K562 (cell line): ENCODE results near the gene TMEM43. TPM values are rescaled to one million over a fixed set of nuclear protein-coding genes. Genes with fewer than 3 reads are reported as not detected.

Experiments
- ATAC-seq: fragments of 200-7000 bp; cut with Tn5 transposase; 3 replicates; pipeline ENCODE4 v1.9.1; 2020; ENCODE audit warnings: moderate library complexity
- BruUV-seq: library from RNA; stranded (reverse); fragments of 400-500 nt; replicated peaks from 2 replicates; lab custom pipeline; 2021; lab: Mats Ljungman, UMichigan
- CTCF ChIA-PET: fragments of 300-600 bp; formaldehyde crosslinking; extraction: SDS; loops from one replicate; lab custom pipeline; 2021; ENCODE audit warnings: low intra/inter-chr PET ratio; lab: Yijun Ruan, JAX
- POLR2A ChIA-PET: fragments of 300-600, 350-650 bp; sonication (Branson Sonifier 250); formaldehyde crosslinking; extraction: SDS; loops from one replicate; lab custom pipeline; 2021; ENCODE audit warnings: antibody characterized with exemption, inconsistent platforms; lab: Yijun Ruan, JAX
- DNase-seq, 4 experiments: peaks; one replicate each; pipeline versions ENCODE4 v3.0.0 to v3.0.0-alpha.2; 2011 to 2018; ENCODE audit warnings: low spot score in 3 of 4, mixed read lengths in 3 of 4; ENCODE audit errors: extremely low read depth in 1 of 4
- FAIRE-seq: peaks from 2 replicates; lab custom pipeline; 2011; peaks lifted over from hg19 to GRCh38; lab: Jason Lieb, UNC
- H2AFZ ChIP-seq: 2 replicates; pipeline ENCODE4 v1.6.0; 2011; ENCODE audit warnings: low read depth, low read length, control low read depth, inconsistent platforms
- H3K27ac ChIP-seq: fragments of 200-600 bp; 3 replicates; pipeline ENCODE4 v1.8.0; 2011; ENCODE audit warnings: low read depth, mild to moderate bottlenecking, control low read depth, inconsistent platforms, low read length, moderate library complexity, mixed read lengths; ENCODE audit errors: extremely low read depth
- H3K27me3 ChIP-seq, 2 experiments: fragments of 300-600 bp in 1 of 2; 2 replicates in 1 of 2; 3 replicates in 1 of 2; pipeline versions ENCODE4 v1.6.0 to v1.8.0; 2011; ENCODE audit warnings: inconsistent platforms in 2 of 2, low read length in 2 of 2, mild to moderate bottlenecking in 1 of 2, mixed read lengths in 1 of 2, moderate library complexity in 1 of 2; ENCODE audit not compliant: control insufficient read depth in 2 of 2, insufficient read depth in 2 of 2
- H3K36me3 ChIP-seq: fragments of 300-600 bp; 3 replicates; pipeline ENCODE4 v1.8.0; 2011; ENCODE audit warnings: mild to moderate bottlenecking, low read length, inconsistent platforms; ENCODE audit not compliant: control insufficient read depth, insufficient read depth
- H3K4me1 ChIP-seq, 2 experiments: fragments of 200-600 bp in 1 of 2; replicated peaks in 1 of 2; 2 replicates in 1 of 2; 3 replicates in 1 of 2; pipeline versions ENCODE4 v1.5.1 to v1.8.0; 2011; ENCODE audit warnings: inconsistent platforms in 2 of 2, low read length in 2 of 2, mild to moderate bottlenecking in 1 of 2, mixed read lengths in 1 of 2, moderate library complexity in 1 of 2; ENCODE audit not compliant: control insufficient read depth in 2 of 2, insufficient read depth in 2 of 2
- H3K4me2 ChIP-seq: 2 replicates; pipeline ENCODE4 v1.6.1; 2011; ENCODE audit warnings: low read length, control low read depth, inconsistent platforms, mixed read lengths; ENCODE audit not compliant: insufficient read depth
- H3K4me3 ChIP-seq: fragments of 200-600 bp; sonication (generic), shearing (Covaris generic); 2 replicates; pipeline ENCODE4 v1.5.1; 2016; ENCODE audit warnings: control low read depth, inconsistent platforms
- H3K79me2 ChIP-seq: fragments of 200-600 bp; 3 replicates; pipeline ENCODE4 v1.8.0; 2011; ENCODE audit warnings: low read length, inconsistent platforms; ENCODE audit not compliant: control insufficient read depth, insufficient read depth
- H3K9ac ChIP-seq, 2 experiments: 2 replicates each; pipeline versions ENCODE4 v1.6.0 to v1.6.1; 2011; ENCODE audit warnings: low read depth in 2 of 2, low read length in 2 of 2, control low read depth in 1 of 2, inconsistent platforms in 1 of 2, mild to moderate bottlenecking in 1 of 2, mixed read lengths in 1 of 2; ENCODE audit not compliant: insufficient read depth in 1 of 2
- H3K9me1 ChIP-seq: one replicate; pipeline ENCODE4 v1.6.0; 2011; ENCODE audit warnings: inconsistent platforms, mild to moderate bottlenecking, low read length, moderate library complexity; ENCODE audit not compliant: control insufficient read depth, insufficient read depth
- H3K9me3 ChIP-seq: replicated peaks from 2 replicates; pipeline ENCODE4 v1.5.1; 2011; ENCODE audit warnings: low read depth, low read length, inconsistent platforms; ENCODE audit not compliant: control insufficient read depth, insufficient read depth
- H4K20me1 ChIP-seq: replicated peaks from 2 replicates; pipeline ENCODE4 v1.6.1; 2011; ENCODE audit warnings: low read length, inconsistent platforms, mixed read lengths; ENCODE audit not compliant: control insufficient read depth, insufficient read depth
- ERF ChIP-seq: fragments of 450-650 bp; formaldehyde crosslinking; IDR thresholded peaks from 2 replicates; pipeline ENCODE4 v1.4.0; 2020; ENCODE audit warnings: mild to moderate bottlenecking, mixed read lengths
- FOXK1 ChIP-seq: sonication (generic); formaldehyde crosslinking; IDR thresholded peaks from 2 replicates; pipeline ENCODE4 v1.8.0; 2022; ENCODE audit warnings: missing genetic modification reagents, mild to moderate bottlenecking, borderline replicate concordance
- HIVEP1 ChIP-seq: fragments of 250-450 bp; sonication (Bioruptor Pico); IDR thresholded peaks from 2 replicates; pipeline ENCODE4 v1.4.0; 2020; ENCODE audit warnings: mild to moderate bottlenecking
- KAT7 ChIP-seq: sonication (generic); formaldehyde crosslinking; IDR thresholded peaks from 2 replicates; pipeline ENCODE4 v1.8.0; 2022; ENCODE audit warnings: missing genetic modification reagents, mild to moderate bottlenecking, borderline replicate concordance
- POLR3A ChIP-seq: IDR thresholded peaks from 2 replicates; pipeline ENCODE4 v1.6.1; 2011; ENCODE audit warnings: borderline replicate concordance, mild to moderate bottlenecking, moderate library complexity; ENCODE audit not compliant: insufficient read length, insufficient read depth; ENCODE audit errors: extremely low read depth
- RBM14 ChIP-seq: fragments of 200-400 bp; formaldehyde crosslinking; IDR thresholded peaks from 2 replicates; pipeline ENCODE4 v1.6.1; 2018; ENCODE audit warnings: low read depth, mild to moderate bottlenecking, low read length, moderate library complexity, borderline replicate concordance; ENCODE audit not compliant: insufficient read depth
- ZBTB1 ChIP-seq: sonication (generic); formaldehyde crosslinking; IDR thresholded peaks from 2 replicates; pipeline ENCODE4 v1.8.1; 2023; ENCODE audit warnings: missing genetic modification reagents, low read depth, mild to moderate bottlenecking, borderline replicate concordance
- ZNF431 ChIP-seq: sonication (generic); formaldehyde crosslinking; IDR thresholded peaks from 2 replicates; pipeline ENCODE4 v1.8.0; 2022; ENCODE audit warnings: mild to moderate bottlenecking, missing genetic modification reagents
- ZNF696 ChIP-seq: fragments of 250-450 bp; sonication (Bioruptor Pico); conservative IDR thresholded peaks from 2 replicates; pipeline ENCODE4 v1.4.0; 2020; ENCODE audit warnings: mild to moderate bottlenecking, moderate library complexity
- WGBS: fragments of 100-300 bp; shearing (Covaris generic); methylation state at CpG from one replicate; pipeline ENCODE4 v1.1.6; 2016; ENCODE audit warnings: low coverage, mixed read lengths; ENCODE audit not compliant: insufficient coverage; ENCODE audit errors: missing lambda C conversion rate; 5-methylcytosine and 5-hydroxymethylcytosine counted together
- in situ Hi-C: fragments of 300-500 bp; cut with MboI; formaldehyde crosslinking; loops from 4 replicates; pipeline ENCODE4 v1.15.0; 2018; ENCODE audit warnings: inconsistent platforms, mixed read lengths
- intact Hi-C: fragments of 100-400 bp; cut with micrococcal nuclease; formaldehyde crosslinking; loops from 2 replicates; pipeline ENCODE4 v1.14.2; 2022
- polyA plus RNA-seq, 8 experiments: library from polyadenylated mRNA; depleted of rRNA in 4 of 8; stranded (reverse) in 5 of 8; unstranded in 3 of 8; fragments of >200 nt; fragmentation: Nextera tagmentation in 2 of 8; fragmentation: Illumina TruSeq in 1 of 8; extraction: Ambion mirVana in 2 of 8; extraction: Trizol in 1 of 8; gene quantifications; 2 replicates each; pipeline versions ENCODE4 v1.2.1 to v1.2.3, GENCODE V29; 2011 to 2014; ENCODE audit warnings: inconsistent platforms in 1 of 8, missing spikeins in 1 of 8
- total RNA-seq, 7 experiments: library from RNA; depleted of rRNA in 6 of 7; stranded (reverse); fragments of >200 nt in 6 of 7; fragmentation: Illumina TruSeq in 2 of 7; extraction: Trizol in 2 of 7; gene quantifications; 2 replicates each; pipeline versions ENCODE4 v1.2.1 to v1.2.3, GENCODE V29; 2011 to 2021; ENCODE audit warnings: low replicate concordance in 1 of 7
- TF ChIP-seq, protein P1 (sequence below): fragments of 450-650 bp; IDR thresholded peaks from 2 replicates; pipeline ENCODE4 v1.6.1; 2016; ENCODE audit warnings: mild to moderate bottlenecking

The TMEM43 gene
- total and polyA plus RNA-seq, 9 of the 15 experiments (the other 6 are each of a cell fraction or from before 2014, with no cell fraction given) = 16.7 to 46.1 (median 35.7) TPM

DNA sequence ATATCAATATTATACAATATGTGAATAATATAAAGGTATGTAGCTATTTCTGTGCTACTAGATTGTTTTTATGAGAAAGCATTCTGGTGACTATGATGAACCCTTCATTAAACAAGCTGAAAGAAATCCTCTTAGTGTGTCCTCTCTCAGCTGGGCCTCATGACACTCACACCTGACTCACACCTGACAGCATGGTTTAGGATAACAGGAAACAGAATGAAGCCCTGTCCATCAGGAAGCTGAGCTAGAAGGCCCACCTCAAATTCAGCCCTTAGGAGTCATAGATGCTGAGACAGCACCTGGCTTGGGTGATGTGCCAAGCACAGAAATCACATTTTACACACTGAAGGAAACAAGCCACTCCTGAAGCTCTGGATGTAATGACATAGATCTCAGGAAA is 31.0 kb upstream of the TMEM43 start (continued):
- TF ChIP-seq ZBTB1 (CRISPR knock-in tag) (no peak), ZNF431 (CRISPR knock-in tag) (no peak), RBM14 (no peak), HIVEP1 (CRISPR knock-in tag) (no peak)
- TF ChIP-seq, all 486 proteins: peak for 0

DNA sequence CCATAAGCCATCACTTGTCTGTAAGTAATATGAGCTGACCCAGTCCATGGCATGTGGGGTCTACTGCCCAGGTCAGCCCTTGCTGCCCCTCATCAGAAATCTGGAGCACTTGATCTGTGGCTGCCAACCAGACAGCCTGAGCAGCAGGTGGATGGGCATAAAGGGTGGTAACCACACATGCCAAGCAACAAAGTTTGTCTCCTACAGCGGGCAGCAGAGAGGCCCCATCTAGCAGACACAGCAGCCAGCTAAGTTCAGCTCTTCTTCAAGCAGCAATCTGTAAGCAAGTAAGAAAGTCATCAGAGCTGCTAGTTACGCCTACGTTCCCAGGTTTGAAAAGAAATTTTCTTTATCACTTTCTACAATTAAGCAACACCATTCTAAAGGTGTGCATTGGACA is 28.1 kb upstream of the TMEM43 start:
- DNase-seq (no peak), ATAC-seq (no peak), FAIRE-seq (no peak)
- H3K9me1 ChIP-seq = no peaks in the 10 kb centered on the region
- H3K9me3 ChIP-seq = no peaks in the 10 kb centered on the region
- intact Hi-C loops = no loop called here
- in situ Hi-C loops = no loop called here
- no peak overlapping the region for H2AFZ ChIP-seq
- no peaks in the 10 kb centered on the region for H3K36me3 ChIP-seq
- H4K20me1 ChIP-seq = no peaks in the 10 kb centered on the region
- H3K27ac ChIP-seq = no peak overlapping the region
- no TSS peak for BruUV-seq
- H3K4me3 ChIP-seq = no peak overlapping the region
- no peak overlapping the region for H3K4me2 ChIP-seq
- H3K4me1 ChIP-seq = no peaks in the 10 kb centered on the region
- TF ChIP-seq ERF (CRISPR knock-in tag) = no peak
- TF ChIP-seq KAT7 (CRISPR knock-in tag) = no peak
- no peak for TF ChIP-seq POLR3A
- TF ChIP-seq, protein P1, sequence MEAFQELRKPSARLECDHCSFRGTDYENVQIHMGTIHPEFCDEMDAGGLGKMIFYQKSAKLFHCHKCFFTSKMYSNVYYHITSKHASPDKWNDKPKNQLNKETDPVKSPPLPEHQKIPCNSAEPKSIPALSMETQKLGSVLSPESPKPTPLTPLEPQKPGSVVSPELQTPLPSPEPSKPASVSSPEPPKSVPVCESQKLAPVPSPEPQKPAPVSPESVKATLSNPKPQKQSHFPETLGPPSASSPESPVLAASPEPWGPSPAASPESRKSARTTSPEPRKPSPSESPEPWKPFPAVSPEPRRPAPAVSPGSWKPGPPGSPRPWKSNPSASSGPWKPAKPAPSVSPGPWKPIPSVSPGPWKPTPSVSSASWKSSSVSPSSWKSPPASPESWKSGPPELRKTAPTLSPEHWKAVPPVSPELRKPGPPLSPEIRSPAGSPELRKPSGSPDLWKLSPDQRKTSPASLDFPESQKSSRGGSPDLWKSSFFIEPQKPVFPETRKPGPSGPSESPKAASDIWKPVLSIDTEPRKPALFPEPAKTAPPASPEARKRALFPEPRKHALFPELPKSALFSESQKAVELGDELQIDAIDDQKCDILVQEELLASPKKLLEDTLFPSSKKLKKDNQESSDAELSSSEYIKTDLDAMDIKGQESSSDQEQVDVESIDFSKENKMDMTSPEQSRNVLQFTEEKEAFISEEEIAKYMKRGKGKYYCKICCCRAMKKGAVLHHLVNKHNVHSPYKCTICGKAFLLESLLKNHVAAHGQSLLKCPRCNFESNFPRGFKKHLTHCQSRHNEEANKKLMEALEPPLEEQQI = no peak
- no peak for TF ChIP-seq ZNF696
- TF ChIP-seq FOXK1 (CRISPR knock-in tag) = no peak
- H3K27me3 ChIP-seq = peaks cover 14 to 16% of the 10 kb centered on the region in 2 experiments; a peak in 4 of 5 replicates
- H3K9ac ChIP-seq = no peak overlapping the region
- ChIA-PET POLR2A (interaction anchor here (0.6 to 1.0 kb wide), 5 partner anchors 8 to 206 kb away, joined by 3 to 4 read pairs (median 3); no protein-coding TSS in a partner anchor), CTCF (no interaction called here)
- no peaks in the 10 kb centered on the region for H3K79me2 ChIP-seq
- WGBS = 0% methylated on average over 3 of the region's 3 CpGs
